ENCODE results near the gene GLI2. TPM values are rescaled to one million over a fixed set of nuclear protein-coding genes. Genes with fewer than 3 reads are reported as not detected.

The GLI2 gene
- total and polyA plus RNA-seq, 2 donors from 2014 or later: 0.32 to 3.7 TPM

GRCh38 chr2:120709608-120710041 lies 26.0 kb upstream of the GLI2 start:
- H3K27ac ChIP-seq (ENCODE audit: low read depth in 2 of 2, low read length in 2 of 2): no peak overlapping the region
- no peaks in the 10 kb centered on the region for H3K4me1 ChIP-seq (ENCODE audit: control insufficient read depth in 2 of 3, insufficient read depth in 2 of 3, low read depth in 1 of 3, low read length in 3 of 3)
- TF ChIP-seq, protein P1, sequence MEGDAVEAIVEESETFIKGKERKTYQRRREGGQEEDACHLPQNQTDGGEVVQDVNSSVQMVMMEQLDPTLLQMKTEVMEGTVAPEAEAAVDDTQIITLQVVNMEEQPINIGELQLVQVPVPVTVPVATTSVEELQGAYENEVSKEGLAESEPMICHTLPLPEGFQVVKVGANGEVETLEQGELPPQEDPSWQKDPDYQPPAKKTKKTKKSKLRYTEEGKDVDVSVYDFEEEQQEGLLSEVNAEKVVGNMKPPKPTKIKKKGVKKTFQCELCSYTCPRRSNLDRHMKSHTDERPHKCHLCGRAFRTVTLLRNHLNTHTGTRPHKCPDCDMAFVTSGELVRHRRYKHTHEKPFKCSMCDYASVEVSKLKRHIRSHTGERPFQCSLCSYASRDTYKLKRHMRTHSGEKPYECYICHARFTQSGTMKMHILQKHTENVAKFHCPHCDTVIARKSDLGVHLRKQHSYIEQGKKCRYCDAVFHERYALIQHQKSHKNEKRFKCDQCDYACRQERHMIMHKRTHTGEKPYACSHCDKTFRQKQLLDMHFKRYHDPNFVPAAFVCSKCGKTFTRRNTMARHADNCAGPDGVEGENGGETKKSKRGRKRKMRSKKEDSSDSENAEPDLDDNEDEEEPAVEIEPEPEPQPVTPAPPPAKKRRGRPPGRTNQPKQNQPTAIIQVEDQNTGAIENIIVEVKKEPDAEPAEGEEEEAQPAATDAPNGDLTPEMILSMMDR (IDR thresholded peaks at IDR 0.05; ENCODE audit: borderline replicate concordance, extremely low read depth, insufficient read depth): no peak
- FAIRE-seq (no peak), DNase-seq (no peak)
- H3K4me3 ChIP-seq (ENCODE audit: low read length in 3 of 3): no peak overlapping the region
- intact Hi-C loops (cut with DNase I): no loop called here
- H3K9ac ChIP-seq (ENCODE audit: low read length in 3 of 3): no peak overlapping the region
- no peaks in the 10 kb centered on the region for H3K9me3 ChIP-seq (ENCODE audit: control insufficient read depth in 2 of 3, insufficient read depth in 1 of 3, low read length in 3 of 3)
- no peaks in the 10 kb centered on the region for H3K36me3 ChIP-seq (ENCODE audit: control insufficient read depth in 2 of 3, insufficient read depth in 3 of 3, low read length in 3 of 3)
- H3K27me3 ChIP-seq (ENCODE audit: control insufficient read depth, insufficient read depth, low read length): no peaks in the 10 kb centered on the region

GRCh38 chr2:120710256-120710655 lies 25.4 kb upstream of the GLI2 start:
- no peaks in the 10 kb centered on the region for H3K4me1 ChIP-seq (ENCODE audit: control insufficient read depth in 2 of 3, insufficient read depth in 2 of 3, low read depth in 1 of 3, low read length in 3 of 3)
- no peak for DNase-seq
- H3K4me3 ChIP-seq (ENCODE audit: low read length in 3 of 3): no peak overlapping the region
- no peaks in the 10 kb centered on the region for H3K27me3 ChIP-seq (ENCODE audit: control insufficient read depth, insufficient read depth, low read length)
- intact Hi-C loops (cut with DNase I): no loop called here
- FAIRE-seq: no peak
- no peak overlapping the region for H3K9ac ChIP-seq (ENCODE audit: low read length in 3 of 3)
- no peaks in the 10 kb centered on the region for H3K36me3 ChIP-seq (ENCODE audit: control insufficient read depth in 2 of 3, insufficient read depth in 3 of 3, low read length in 3 of 3)
- TF ChIP-seq, protein P1 (IDR thresholded peaks at IDR 0.05; ENCODE audit: borderline replicate concordance, extremely low read depth, insufficient read depth): no peak
- H3K27ac ChIP-seq (ENCODE audit: low read depth in 2 of 2, low read length in 2 of 2): no peak overlapping the region
- no peaks in the 10 kb centered on the region for H3K9me3 ChIP-seq (ENCODE audit: control insufficient read depth in 2 of 3, insufficient read depth in 1 of 3, low read length in 3 of 3)

GRCh38 chr2:120711694-120712093 lies 24.0 kb upstream of the GLI2 start:
- intact Hi-C loops (cut with DNase I): no loop called here
- TF ChIP-seq, protein P1 (IDR thresholded peaks at IDR 0.05; ENCODE audit: borderline replicate concordance, extremely low read depth, insufficient read depth): no peak
- Histone ChIP-seq H3K9me3 (ENCODE audit: control insufficient read depth in 2 of 3, insufficient read depth in 1 of 3, low read length in 3 of 3) (no peaks in the 10 kb centered on the region), H3K27ac (ENCODE audit: low read depth in 2 of 2, low read length in 2 of 2) (no peak overlapping the region), H3K4me3 (ENCODE audit: low read length in 3 of 3) (no peak overlapping the region), H3K27me3 (ENCODE audit: control insufficient read depth, insufficient read depth, low read length) (no peaks in the 10 kb centered on the region), H3K9ac (ENCODE audit: low read length in 3 of 3) (no peak overlapping the region), H3K36me3 (ENCODE audit: control insufficient read depth in 2 of 3, insufficient read depth in 3 of 3, low read length in 3 of 3) (no peaks in the 10 kb centered on the region), H3K4me1 (ENCODE audit: control insufficient read depth in 2 of 3, insufficient read depth in 2 of 3, low read depth in 1 of 3, low read length in 3 of 3) (no peaks in the 10 kb centered on the region)
- FAIRE-seq (no peak), DNase-seq (no peak)

- Histone ChIP-seq H3K9me3 (ENCODE audit: control insufficient read depth in 2 of 3, insufficient read depth in 1 of 3, low read length in 3 of 3) (no peaks in the 10 kb centered on the region), H3K4me1 (ENCODE audit: control insufficient read depth in 2 of 3, insufficient read depth in 2 of 3, low read depth in 1 of 3, low read length in 3 of 3) (no peaks in the 10 kb centered on the region), H3K27ac (ENCODE audit: low read depth in 2 of 2, low read length in 2 of 2) (no peak overlapping the region), H3K27me3 (ENCODE audit: control insufficient read depth, insufficient read depth, low read length) (no peaks in the 10 kb centered on the region), H3K9ac (ENCODE audit: low read length in 3 of 3) (no peak overlapping the region), H3K4me3 (ENCODE audit: low read length in 3 of 3) (no peak overlapping the region), H3K36me3 (ENCODE audit: control insufficient read depth in 2 of 3, insufficient read depth in 3 of 3, low read length in 3 of 3) (no peaks in the 10 kb centered on the region)
- DNase-seq (peak in 4 of 5 donors; percentile 49 to 84 (median 53)), FAIRE-seq (no peak)
- TF ChIP-seq, protein P1 (IDR thresholded peaks at IDR 0.05; ENCODE audit: borderline replicate concordance, extremely low read depth, insufficient read depth): no peak
- intact Hi-C loops (cut with DNase I): no loop called here
Observed at GRCh38 chr2:120712180-120712681, 23.4 kb upstream of the GLI2 start.

Measured in kidney (tissue), 14 donors.